Suprapubic skin (tissue), 3 donors: ENCODE measurements around the gene STOX1.
"Not testable (repeated sequence)": the region's sequence is repeated elsewhere in the genome, so short reads cannot be mapped to it uniquely, and the experiment has no call there.

ENCODE experiments used
- POLR2A ChIP-seq, 2 donors: fragments of 450-650 bp; IDR thresholded peaks; one replicate each; pipeline ENCODE4 v1.6.1; 2017; ENCODE audit warnings: antibody characterized with exemption in 2 of 2, mild to moderate bottlenecking in 2 of 2, moderate library complexity in 2 of 2
- TF ChIP-seq, protein P1 (sequence below), 2 donors: fragments of 200-600 bp in 1 of 2; fragments of 450-650 bp in 1 of 2; sonication (generic) in 1 of 2; IDR thresholded peaks; one replicate each; pipeline ENCODE4 v1.5.1; 2016 to 2019; ENCODE audit warnings: antibody characterized with exemption in 2 of 2, mild to moderate bottlenecking in 1 of 2, moderate library complexity in 1 of 2

DNA sequence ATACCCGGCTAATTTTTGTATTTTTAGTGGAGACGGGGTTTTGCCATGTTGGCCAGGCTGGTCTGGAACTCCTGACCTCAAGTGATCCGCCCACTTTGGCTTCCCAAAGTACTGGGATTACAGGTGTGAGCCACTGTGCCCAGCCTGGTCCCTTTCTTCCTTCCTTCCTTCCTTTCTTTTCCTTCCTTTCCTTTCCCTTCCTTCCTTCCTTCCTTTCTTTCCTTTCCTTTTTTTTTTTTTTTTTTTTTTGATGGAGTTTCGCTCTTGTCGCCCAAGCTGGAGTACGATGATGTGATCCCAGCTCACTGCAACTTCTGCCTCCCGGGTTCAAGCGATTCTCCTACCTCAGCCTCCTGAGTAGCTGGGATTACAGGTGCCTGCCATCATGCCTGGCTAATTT, 102.6 kb downstream of the STOX1 start:
- not testable (repeated sequence) for TF ChIP-seq POLR2A (IDR thresholded peaks at IDR 0.05)
- TF ChIP-seq, protein P1, sequence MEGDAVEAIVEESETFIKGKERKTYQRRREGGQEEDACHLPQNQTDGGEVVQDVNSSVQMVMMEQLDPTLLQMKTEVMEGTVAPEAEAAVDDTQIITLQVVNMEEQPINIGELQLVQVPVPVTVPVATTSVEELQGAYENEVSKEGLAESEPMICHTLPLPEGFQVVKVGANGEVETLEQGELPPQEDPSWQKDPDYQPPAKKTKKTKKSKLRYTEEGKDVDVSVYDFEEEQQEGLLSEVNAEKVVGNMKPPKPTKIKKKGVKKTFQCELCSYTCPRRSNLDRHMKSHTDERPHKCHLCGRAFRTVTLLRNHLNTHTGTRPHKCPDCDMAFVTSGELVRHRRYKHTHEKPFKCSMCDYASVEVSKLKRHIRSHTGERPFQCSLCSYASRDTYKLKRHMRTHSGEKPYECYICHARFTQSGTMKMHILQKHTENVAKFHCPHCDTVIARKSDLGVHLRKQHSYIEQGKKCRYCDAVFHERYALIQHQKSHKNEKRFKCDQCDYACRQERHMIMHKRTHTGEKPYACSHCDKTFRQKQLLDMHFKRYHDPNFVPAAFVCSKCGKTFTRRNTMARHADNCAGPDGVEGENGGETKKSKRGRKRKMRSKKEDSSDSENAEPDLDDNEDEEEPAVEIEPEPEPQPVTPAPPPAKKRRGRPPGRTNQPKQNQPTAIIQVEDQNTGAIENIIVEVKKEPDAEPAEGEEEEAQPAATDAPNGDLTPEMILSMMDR (IDR thresholded peaks at IDR 0.05): not testable (repeated sequence)
